Sciatic nerve (tissue), 2 donors: ENCODE measurements around the gene HPSE2. TPM values are rescaled to one million over a fixed set of nuclear protein-coding genes. Genes with fewer than 3 reads are reported as not detected.

Source experiments
- ATAC-seq: fragments of 200-7000 bp; cut with Tn5 transposase; one replicate; pipeline ENCODE4 v1.9.1; 2020; ENCODE audit warnings: mild to moderate bottlenecking, moderate library complexity
- DNase-seq: peaks from one replicate; pipeline ENCODE4 v3.0.0-alpha.2; 2020; ENCODE audit warnings: low spot score
- intact Hi-C: fragments of 100-400 bp; cut with DNase I; formaldehyde crosslinking; loops from one replicate; pipeline ENCODE4 v1.14.2; 2022
- total RNA-seq: library from RNA; stranded (reverse); fragmentation: NEBNext Ultra II Directional; extraction: Animal tissue kit (Norgen Biotek cat#: 25700); gene quantifications from one replicate; pipeline ENCODE4 v1.2.1, GENCODE V29; 2021
- donor health status: DM: no; HTN: no; CAD: no.
- donor health status: DM: no; HTN: no; CAD: no.

The HPSE2 gene
- total RNA-seq, 1 donor from 2014 or later, result 1.7 TPM

DNA sequence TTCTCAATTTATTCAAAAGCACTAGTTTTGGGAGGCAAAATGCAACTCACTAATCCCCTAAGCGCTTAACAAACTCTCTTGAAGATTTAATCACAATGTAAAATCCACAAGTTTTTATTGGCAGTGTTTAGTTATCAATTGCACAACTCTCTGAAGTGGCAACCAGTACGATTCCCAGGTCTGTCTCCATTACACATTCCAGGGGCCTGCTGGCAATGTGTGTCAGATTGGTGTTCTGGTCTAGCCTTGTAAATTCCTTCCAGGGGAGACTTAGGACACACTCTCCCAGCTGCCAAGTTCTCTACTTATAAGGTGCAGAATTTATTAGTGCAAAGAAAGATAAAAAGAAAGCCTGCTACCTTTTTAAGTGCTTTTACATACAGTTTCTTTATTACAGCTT lies 624.2 kb downstream of the HPSE2 start:
- intact Hi-C loops, result no loop called here
- peak; percentile 72 for ATAC-seq
- no peak for DNase-seq

DNA sequence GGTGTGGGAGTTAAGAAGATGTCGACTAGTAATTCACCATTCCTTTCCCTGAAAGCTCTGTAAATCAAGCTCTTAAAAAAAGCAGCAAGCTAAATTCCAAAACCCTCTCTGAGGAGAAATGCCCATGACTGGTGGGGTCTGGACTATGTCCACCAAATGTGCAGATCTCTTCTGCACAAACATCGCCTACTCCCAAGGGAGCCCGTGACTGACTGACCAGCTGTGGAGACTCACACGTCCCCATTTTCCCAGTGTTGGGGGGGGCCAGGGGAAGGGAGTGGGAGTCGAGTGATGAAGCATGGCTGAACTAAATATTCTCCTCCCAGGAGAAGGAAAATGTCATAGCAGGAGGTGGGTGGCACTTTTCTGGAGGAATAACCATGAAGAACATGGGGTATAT lies 624.8 kb downstream of the HPSE2 start:
- intact Hi-C loops, result no loop called here
- ATAC-seq, result no peak

DNA sequence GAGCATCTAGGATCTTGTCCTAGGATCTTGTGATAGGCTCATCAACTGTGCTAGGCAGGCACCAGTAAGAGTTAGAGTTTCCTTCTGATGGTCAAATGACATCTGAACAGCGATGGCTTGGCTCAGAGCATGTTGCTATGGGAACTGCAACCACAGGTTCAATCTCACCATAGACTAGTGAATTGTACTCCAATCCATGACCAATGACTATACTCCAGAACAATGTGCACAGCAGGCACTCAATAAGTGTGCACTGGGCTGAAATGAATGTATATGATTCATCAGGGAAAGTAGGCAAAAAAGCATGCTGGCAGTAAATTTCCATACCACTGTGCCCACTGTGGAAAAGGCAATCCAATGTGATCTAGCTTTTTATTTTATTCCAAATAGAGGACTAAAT lies 625.4 kb downstream of the HPSE2 start:
- ATAC-seq, result no peak
- intact Hi-C loops, result no loop called here
- no peak for DNase-seq

More for the DNA sequence above, 624.8 kb downstream of the HPSE2 start:
- no peak for DNase-seq

- intact Hi-C loops, result no loop called here
- DNase-seq, result no peak
- no peak for ATAC-seq
These were observed 626.4 kb downstream of the HPSE2 start for GRCh38 chr10:98609265-98609664.

GRCh38 chr10:98608411-98608810 lies 627.2 kb downstream of the HPSE2 start:
- no peak for DNase-seq
- intact Hi-C loops, result no loop called here
- ATAC-seq, result peak; percentile 38

GRCh38 chr10:98602224-98602623 lies 633.4 kb downstream of the HPSE2 start:
- ATAC-seq, result no peak
- intact Hi-C loops, result no loop called here
- DNase-seq, result no peak

- no peak for ATAC-seq
These were observed 636.5 kb downstream of the HPSE2 start for GRCh38 chr10:98599032-98599610.

DNA sequence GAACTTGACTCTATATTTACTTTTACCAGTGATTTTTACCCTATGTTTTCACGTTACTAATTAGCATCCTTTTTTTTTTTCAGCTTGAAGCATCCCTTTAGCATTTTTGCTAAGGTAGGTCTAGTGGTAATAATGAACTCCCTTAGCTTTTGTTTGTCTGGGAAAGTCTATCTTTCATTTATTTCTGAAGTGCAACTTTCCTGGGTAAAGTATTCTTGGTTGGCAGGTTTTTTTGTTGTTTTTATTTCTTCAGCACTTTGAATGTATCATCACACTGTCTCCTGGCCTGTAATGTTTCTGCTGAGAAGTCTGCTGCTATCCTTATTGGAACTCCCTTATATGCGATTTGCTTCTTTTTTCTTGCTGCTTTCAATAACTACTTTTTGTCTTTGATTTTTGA lies 639.2 kb downstream of the HPSE2 start:
- ATAC-seq, result no peak
- intact Hi-C loops, result no loop called here
- DNase-seq, result no peak

More at GRCh38 chr10:98599032-98599610, 636.5 kb downstream of the HPSE2 start:
- DNase-seq, result no peak
- intact Hi-C loops, result no loop called here

- intact Hi-C loops, result no loop called here
- DNase-seq (no peak), ATAC-seq (no peak)
These were observed 646.0 kb downstream of the HPSE2 start for GRCh38 chr10:98589691-98590090.

DNA sequence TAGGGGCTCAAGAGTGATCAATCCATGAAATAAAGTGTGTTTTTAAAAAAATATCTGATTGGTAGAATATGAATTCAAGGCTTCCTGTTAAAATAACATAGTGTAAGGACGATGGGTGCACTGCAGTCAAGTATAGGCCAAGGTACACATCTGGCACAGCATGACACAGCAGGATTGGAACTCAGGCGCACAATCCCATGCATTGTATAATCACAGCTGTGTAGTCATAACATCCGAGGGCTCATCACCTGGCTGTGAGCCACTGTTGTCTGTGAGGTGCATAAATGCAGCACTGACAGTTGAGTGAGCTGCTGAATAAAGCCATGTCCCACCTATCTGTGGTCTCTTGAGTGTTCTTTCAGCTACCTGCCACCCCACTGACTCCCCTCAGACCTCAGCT lies 646.6 kb downstream of the HPSE2 start:
- intact Hi-C loops, result no loop called here
- DNase-seq, result no peak

GRCh38 chr10:98587156-98587837 lies 648.4 kb downstream of the HPSE2 start:
- no peak for DNase-seq
- ATAC-seq, result peak; percentile 53
- intact Hi-C loops, result no loop called here

More for the DNA sequence above, 646.6 kb downstream of the HPSE2 start:
- peak; percentile 64 for ATAC-seq

GRCh38 chr10:98586096-98586495 lies 649.6 kb downstream of the HPSE2 start:
- DNase-seq (no peak), ATAC-seq (no peak)
- intact Hi-C loops, result no loop called here

- no peak for ATAC-seq
- DNase-seq, result no peak
- intact Hi-C loops, result no loop called here
These were observed 653.3 kb downstream of the HPSE2 start for GRCh38 chr10:98582363-98582762.

DNA sequence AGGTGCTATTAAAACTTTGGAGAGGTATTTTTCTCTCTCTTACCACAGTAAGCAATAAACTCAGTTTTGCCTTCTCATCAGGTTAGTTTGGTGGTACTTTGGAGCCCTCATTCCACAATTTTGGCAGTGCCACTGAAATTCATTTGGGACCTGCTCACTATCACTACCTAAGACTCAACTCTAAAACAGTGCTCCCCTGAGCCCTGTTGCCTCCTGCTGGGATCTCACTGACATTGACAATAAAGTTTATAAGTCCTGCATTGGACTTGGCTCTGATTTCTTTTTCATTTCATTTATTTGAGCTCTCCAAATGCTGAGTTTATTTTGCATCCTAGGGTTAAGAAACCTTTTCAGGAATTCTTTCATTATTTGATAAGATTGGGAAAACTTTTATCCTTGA lies 658.1 kb downstream of the HPSE2 start:
- ATAC-seq, result no peak
- intact Hi-C loops, result no loop called here
- DNase-seq, result no peak

DNA sequence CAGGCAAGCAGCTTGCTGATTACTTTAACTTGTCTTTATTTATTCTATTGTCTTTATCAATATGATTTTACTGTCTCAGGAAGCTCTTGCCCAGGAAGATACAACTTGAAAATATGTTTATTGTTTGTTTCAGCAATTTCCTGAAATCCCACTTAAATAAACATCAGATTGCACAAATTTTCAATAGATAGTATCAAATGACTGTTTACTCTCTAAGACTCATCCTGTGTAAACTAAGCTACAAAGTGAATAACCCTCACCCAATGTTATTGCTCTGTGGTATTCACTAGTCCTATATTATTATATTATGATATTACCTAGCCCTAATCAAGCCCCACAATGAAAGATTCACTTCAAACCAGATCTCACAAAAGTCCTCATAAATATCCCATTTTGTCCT lies 658.5 kb downstream of the HPSE2 start:
- ATAC-seq (no peak), DNase-seq (no peak)
- intact Hi-C loops, result no loop called here

GRCh38 chr10:98576096-98576495 lies 659.6 kb downstream of the HPSE2 start:
- intact Hi-C loops, result no loop called here
- no peak for DNase-seq
- no peak for ATAC-seq

DNA sequence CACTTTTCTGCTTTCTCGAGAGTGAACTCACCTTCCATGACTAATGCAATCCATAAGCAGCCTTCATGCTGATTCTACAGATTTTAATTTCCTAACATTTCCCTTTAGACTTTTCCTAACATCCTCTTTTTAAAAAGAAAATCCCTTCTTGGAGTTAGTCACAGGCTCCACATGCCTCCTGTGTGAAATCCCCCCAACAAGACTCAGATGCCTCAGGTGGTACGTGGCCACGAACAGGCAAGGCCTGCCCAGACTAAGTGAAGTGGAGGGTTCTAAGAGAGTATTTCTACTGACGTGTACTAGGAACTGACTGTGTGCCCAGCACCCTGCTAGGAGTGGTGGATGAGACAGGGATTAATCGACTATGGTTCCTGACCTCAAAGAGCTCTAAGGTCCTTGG lies 663.1 kb downstream of the HPSE2 start:
- no peak for DNase-seq
- ATAC-seq, result no peak
- intact Hi-C loops, result no loop called here

DNA sequence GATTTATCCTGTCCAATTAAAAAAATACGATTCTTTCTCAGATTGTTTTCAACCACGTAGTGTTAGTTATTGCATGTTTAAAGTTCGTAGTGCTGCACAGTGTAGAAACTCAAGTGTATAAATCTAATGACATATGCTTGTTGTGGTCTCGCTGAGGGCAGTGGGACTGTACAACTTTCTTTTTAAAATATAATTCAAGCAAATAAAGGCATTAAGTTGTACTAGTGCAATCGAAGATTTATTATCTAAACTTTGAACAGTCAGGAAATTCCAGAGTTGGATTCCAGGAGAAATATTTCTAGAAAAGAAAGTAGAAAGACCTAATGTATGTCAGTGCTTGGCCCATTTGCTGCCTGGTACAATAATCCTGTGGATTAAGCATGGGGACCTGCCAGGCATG lies 664.8 kb downstream of the HPSE2 start:
- DNase-seq, result no peak
- intact Hi-C loops, result no loop called here

DNA sequence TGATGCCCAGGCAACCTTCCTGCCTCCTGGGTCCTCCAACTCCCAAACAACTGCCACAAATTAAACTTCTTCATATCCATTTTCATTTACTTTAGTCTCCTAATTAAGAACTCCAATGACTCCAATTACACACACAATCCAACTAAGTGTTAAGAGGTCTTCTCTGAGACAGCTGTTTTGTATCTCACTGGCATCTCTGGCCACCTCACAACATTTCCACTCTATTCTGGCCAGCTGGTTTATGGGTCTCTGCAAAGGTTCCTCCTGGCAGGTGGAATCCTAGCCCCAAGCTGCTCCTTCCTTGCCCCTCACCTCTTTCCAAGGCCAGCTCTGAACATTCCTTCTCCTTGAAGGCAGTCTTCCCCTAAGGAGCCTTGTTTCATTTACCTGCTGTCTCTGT lies 665.8 kb downstream of the HPSE2 start:
- ATAC-seq (no peak), DNase-seq (no peak)
- intact Hi-C loops, result no loop called here

More for the DNA sequence above, 664.8 kb downstream of the HPSE2 start:
- no peak for ATAC-seq

GRCh38 chr10:98568551-98568950 lies 667.1 kb downstream of the HPSE2 start:
- intact Hi-C loops, result no loop called here

More at GRCh38 chr10:98568551-98568950, 667.1 kb downstream of the HPSE2 start:
- DNase-seq (no peak), ATAC-seq (no peak)
